NCI-H2081 treated with DMSO at 0.1 percent for 48 hours (cell line): ENCODE results near the gene SCARF1.

Experiments
- DNase-seq: peaks from one replicate; lab custom pipeline; 2025; lab: John Stamatoyannopoulos, UW

The SCARF1 gene

GRCh38 chr17:1648963-1649843 lies 3.7 kb upstream of the SCARF1 start:
- no peak for DNase-seq

- no peak for DNase-seq
These were observed 2.8 kb upstream of the SCARF1 start for GRCh38 chr17:1648173-1648962.

- no peak for DNase-seq
These were observed 2.3 kb upstream of the SCARF1 start for GRCh38 chr17:1647802-1648171.

- DNase-seq, result no peak
These were observed 805 bp upstream of the SCARF1 start for GRCh38 chr17:1646199-1646875.

- no peak for DNase-seq
These were observed 882 bp downstream of the SCARF1 start for GRCh38 chr17:1644493-1645206.

GRCh38 chr17:1643999-1644492 lies 1.5 kb downstream of the SCARF1 start:
- no peak for DNase-seq

GRCh38 chr17:1643293-1643998 lies 2.1 kb downstream of the SCARF1 start:
- DNase-seq, result no peak

GRCh38 chr17:1641065-1641403 lies 4.5 kb downstream of the SCARF1 start:
- no peak for DNase-seq

- no peak for DNase-seq
These were observed 5.0 kb downstream of the SCARF1 start for GRCh38 chr17:1640329-1641064.

- no peak for DNase-seq
These were observed 5.9 kb downstream of the SCARF1 start for GRCh38 chr17:1639549-1640180.

GRCh38 chr17:1638624-1639300 lies 6.8 kb downstream of the SCARF1 start:
- no peak for DNase-seq

- DNase-seq, result no peak
These were observed 7.4 kb downstream of the SCARF1 start for GRCh38 chr17:1638171-1638590.

GRCh38 chr17:1636732-1637285 lies 8.7 kb downstream of the SCARF1 start:
- DNase-seq, result no peak

GRCh38 chr17:1635675-1636465 lies 9.7 kb downstream of the SCARF1 start:
- DNase-seq, result no peak

GRCh38 chr17:1634841-1635650 lies 10.5 kb downstream of the SCARF1 start:
- DNase-seq, result no peak

GRCh38 chr17:1630662-1631061 lies 14.9 kb downstream of the SCARF1 start:
- DNase-seq, result no peak

GRCh38 chr17:1629504-1630310 lies 15.8 kb downstream of the SCARF1 start:
- no peak for DNase-seq
